ENCODE data around the gene ENTPD6. TPM values are rescaled to one million over a fixed set of nuclear protein-coding genes. Genes with fewer than 3 reads are reported as not detected.
"Not testable (repeated sequence)": the region's sequence is repeated elsewhere in the genome, so short reads cannot be mapped to it uniquely, and the experiment has no call there.

Gene ENTPD6
- total and polyA plus RNA-seq, 2 donors (not counting 1 experiment from before 2014, with no cell fraction given), result 64.4 to 79.8 TPM

DNA sequence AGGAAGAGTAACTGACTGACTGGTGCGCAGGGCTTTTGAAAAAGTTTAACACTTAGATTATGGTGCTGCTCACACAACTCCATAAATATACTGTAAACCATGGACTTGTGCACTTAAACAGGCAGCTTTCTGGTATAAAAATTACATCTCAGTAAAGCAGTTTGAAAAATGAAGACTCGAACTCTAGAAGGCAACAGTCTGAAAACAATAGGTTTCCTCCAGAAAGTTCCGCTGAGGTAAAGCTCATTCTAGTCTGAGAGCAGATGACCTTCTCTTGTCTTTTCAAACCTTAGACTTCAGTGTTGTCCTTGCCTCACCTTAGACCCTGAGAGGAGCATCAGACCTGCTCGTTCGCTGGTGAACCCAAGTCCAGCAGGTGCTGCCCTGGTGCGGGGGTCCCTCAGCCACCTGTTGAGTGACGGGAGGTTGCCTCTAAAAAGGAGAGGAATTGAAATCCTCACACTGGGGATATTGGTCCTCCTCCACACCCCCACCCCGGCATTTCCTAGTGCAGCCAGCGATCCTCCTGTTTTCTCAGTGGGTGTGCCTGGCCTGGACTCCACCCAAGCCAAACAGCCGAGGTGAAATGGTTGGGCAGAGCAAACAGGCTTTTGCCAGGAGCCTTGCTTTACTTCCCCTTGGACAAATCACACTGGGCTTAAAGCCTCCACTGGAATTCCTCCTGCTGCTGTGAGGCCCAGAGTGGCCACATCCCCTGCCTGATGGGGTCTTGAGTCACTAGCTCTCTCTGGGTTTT is 37.7 kb downstream of the ENTPD6 start:
- Histone ChIP-seq H3K79me2 (ENCODE audit: control insufficient read depth, insufficient read depth, low read length) (no peaks in the 10 kb centered on the region), H3K9ac (ENCODE audit: low read length) (no peak overlapping the region), H3K4me2 (replicated peaks; ENCODE audit: low read depth, low read length, poor library complexity, severe bottlenecking) (no peak overlapping the region), H3K4me1 (ENCODE audit: control insufficient read depth in 2 of 2, insufficient read depth in 2 of 2, low read length in 2 of 2) (peaks cover 4 to 7% of the 10 kb centered on the region in 2 donors), H3K9me3 (ENCODE audit: control extremely low read depth in 1 of 3, control insufficient read depth in 2 of 3, insufficient read depth in 1 of 3, low read length in 2 of 3) (peaks cover 0 to 2% (median 0%) of the 10 kb centered on the region in 3 donors), H2AFZ (ENCODE audit: insufficient read depth, low read depth, low read length, poor library complexity, severe bottlenecking) (no peak overlapping the region), H3K27me3 (replicated peaks in 1 of 4; ENCODE audit: control extremely low read depth in 1 of 4, control insufficient read depth in 3 of 4, insufficient read depth in 4 of 4, low read length in 3 of 4) (peaks cover 0 to 14% (median 4%) of the 10 kb centered on the region in 4 experiments), H3K27ac (ENCODE audit: low read length in 2 of 2) (no peak overlapping the region), H4K20me1 (ENCODE audit: control insufficient read depth, insufficient read depth, low read length, poor library complexity, severe bottlenecking) (no peaks in the 10 kb centered on the region), H3K36me3 (replicated peaks in 1 of 2; ENCODE audit: control extremely low read depth in 1 of 2, control insufficient read depth in 1 of 2, extremely low read depth in 1 of 2, insufficient read depth in 2 of 2, low read length in 1 of 2) (no peaks in the 10 kb centered on the region), H3K4me3 (ENCODE audit: control extremely low read depth in 1 of 5, extremely low read depth in 1 of 5, insufficient read depth in 1 of 5, low read depth in 2 of 5, low read length in 4 of 5) (no peak overlapping the region)
- CTCF ChIA-PET, result no interaction called here
- no peak for ATAC-seq (ENCODE audit: low read depth)
- DNase-seq, result no peak
- Mint-ChIP-seq H3K4me1 (peaks cover 10% of the 10 kb centered on the region), H3K27me3 (peaks cover 22% of the 10 kb centered on the region), H3K4me3 (no peak overlapping the region), H3K9me3 (ENCODE audit: insufficient read depth) (no peaks in the 10 kb centered on the region), H3K27ac (no peak overlapping the region)
- TF ChIP-seq CTCF (IDR thresholded peaks at IDR 0.05), result no peak
- no peak for TF ChIP-seq EZH2 (IDR thresholded peaks at IDR 0.05; ENCODE audit: borderline replicate concordance, insufficient read depth, low read depth, low read length, poor library complexity, severe bottlenecking)
- 88% methylated on average over 6 of the region's 10 CpGs for WGBS (ENCODE audit: insufficient coverage)
- intact Hi-C loops (cut with micrococcal nuclease), result no loop called here
- POLR2A ChIA-PET, result no interaction called here

GRCh38 chr20:25234009-25234849 is 38.7 kb downstream of the ENTPD6 start:
- ATAC-seq (ENCODE audit: low read depth); H3K36me3 ChIP-seq (replicated peaks in 1 of 2; ENCODE audit: control extremely low read depth in 1 of 2, control insufficient read depth in 1 of 2, extremely low read depth in 1 of 2, insufficient read depth in 2 of 2, low read length in 1 of 2); intact Hi-C loops (cut with micrococcal nuclease); H3K4me3 ChIP-seq (ENCODE audit: control extremely low read depth in 1 of 5, extremely low read depth in 1 of 5, insufficient read depth in 1 of 5, low read depth in 2 of 5, low read length in 4 of 5); H3K4me1 ChIP-seq (ENCODE audit: control insufficient read depth in 2 of 2, insufficient read depth in 2 of 2, low read length in 2 of 2); H4K20me1 ChIP-seq (ENCODE audit: control insufficient read depth, insufficient read depth, low read length, poor library complexity, severe bottlenecking); CTCF ChIA-PET; H3K9me3 Mint-ChIP-seq (ENCODE audit: insufficient read depth); POLR2A ChIA-PET; H2AFZ ChIP-seq (ENCODE audit: insufficient read depth, low read depth, low read length, poor library complexity, severe bottlenecking); H3K27ac Mint-ChIP-seq; DNase-seq; H3K4me3 Mint-ChIP-seq; H3K79me2 ChIP-seq (ENCODE audit: control insufficient read depth, insufficient read depth, low read length); H3K4me2 ChIP-seq (replicated peaks; ENCODE audit: low read depth, low read length, poor library complexity, severe bottlenecking); H3K27ac ChIP-seq (ENCODE audit: low read length in 2 of 2); H3K9ac ChIP-seq (ENCODE audit: low read length); H3K9me3 ChIP-seq (ENCODE audit: control extremely low read depth in 1 of 3, control insufficient read depth in 2 of 3, insufficient read depth in 1 of 3, low read length in 2 of 3): not testable (repeated sequence)
- peaks cover 25% of the 10 kb centered on the region for H3K27me3 Mint-ChIP-seq
- H3K4me1 Mint-ChIP-seq, result peaks cover 10% of the 10 kb centered on the region
- H3K27me3 ChIP-seq (replicated peaks in 1 of 4; ENCODE audit: control extremely low read depth in 1 of 4, control insufficient read depth in 3 of 4, insufficient read depth in 4 of 4, low read length in 3 of 4), result peaks cover 0 to 14% (median 4%) of the 10 kb centered on the region in 4 experiments
- 63% methylated on average over 2 of the region's 8 CpGs for WGBS (ENCODE audit: insufficient coverage)

Measured in B cell (primary cell).